IPS DF 19.7 (cell line): ENCODE results near the gene CRYZ.
"Not testable (repeated sequence)": the region's sequence is repeated elsewhere in the genome, so short reads cannot be mapped to it uniquely, and the experiment has no call there.

ENCODE experiments used
- DNase-seq: peaks from one replicate; pipeline ENCODE4 v3.0.0-alpha.2; 2013; ENCODE audit warnings: low read depth, low spot score

Gene CRYZ

GRCh38 chr1:74732960-74733603 is at the start of gene CRYZ, which contains the start of gene TYW3:
Gene CRYZ (minus strand): TSS chr1:74733050. CDS start chr1:74724821, 8,229 bp downstream.
Gene TYW3 (plus strand): TSS chr1:74733152. CDS start chr1:74733245, 93 bp downstream.
- peak; percentile 80 for DNase-seq

GRCh38 chr1:74780594-74780993 is 47.7 kb upstream of the CRYZ start:
- peak; percentile 5 for DNase-seq

GRCh38 chr1:74779750-74780149 is 46.9 kb upstream of the CRYZ start:
- no peak for DNase-seq

- DNase-seq, result no peak
These were observed 44.7 kb upstream of the CRYZ start for GRCh38 chr1:74777525-74777924.

GRCh38 chr1:74775735-74776134 is 42.9 kb upstream of the CRYZ start:
- DNase-seq, result no peak

GRCh38 chr1:74773582-74773981 is 40.7 kb upstream of the CRYZ start:
- DNase-seq, result no peak

GRCh38 chr1:74772945-74773344 is 40.1 kb upstream of the CRYZ start:
- no peak for DNase-seq

GRCh38 chr1:74771913-74772515 is 39.2 kb upstream of the CRYZ start:
- DNase-seq, result no peak

- no peak for DNase-seq
These were observed 34.6 kb upstream of the CRYZ start for GRCh38 chr1:74767490-74767889.

GRCh38 chr1:74766579-74766978 is 33.7 kb upstream of the CRYZ start:
- DNase-seq, result no peak

GRCh38 chr1:74763807-74764206 is 31.0 kb upstream of the CRYZ start:
- no peak for DNase-seq

GRCh38 chr1:74756650-74757049 is 23.8 kb upstream of the CRYZ start:
- not testable (repeated sequence) for DNase-seq

GRCh38 chr1:74755475-74755874 is 22.6 kb upstream of the CRYZ start:
- no peak for DNase-seq

- no peak for DNase-seq
These were observed 20.3 kb upstream of the CRYZ start for GRCh38 chr1:74753104-74753503.

- DNase-seq, result no peak
These were observed 16.1 kb upstream of the CRYZ start for GRCh38 chr1:74748960-74749359.

- DNase-seq, result not testable (repeated sequence)
These were observed 12.4 kb upstream of the CRYZ start for GRCh38 chr1:74745247-74745646.

GRCh38 chr1:74740307-74740980 is 7.6 kb upstream of the CRYZ start:
- DNase-seq, result not testable (repeated sequence)

- DNase-seq, result no peak
These were observed 4.5 kb upstream of the CRYZ start for GRCh38 chr1:74737333-74737732.

- peak; percentile 42 for DNase-seq
These were observed 994 bp upstream of the CRYZ start for GRCh38 chr1:74733604-74734484.

- DNase-seq, result not testable (repeated sequence)
These were observed 541 bp downstream of the CRYZ start for GRCh38 chr1:74732071-74732946.
